Measurements from ENCODE around the gene VWA5B1.

VWA5B1 gene

DNA sequence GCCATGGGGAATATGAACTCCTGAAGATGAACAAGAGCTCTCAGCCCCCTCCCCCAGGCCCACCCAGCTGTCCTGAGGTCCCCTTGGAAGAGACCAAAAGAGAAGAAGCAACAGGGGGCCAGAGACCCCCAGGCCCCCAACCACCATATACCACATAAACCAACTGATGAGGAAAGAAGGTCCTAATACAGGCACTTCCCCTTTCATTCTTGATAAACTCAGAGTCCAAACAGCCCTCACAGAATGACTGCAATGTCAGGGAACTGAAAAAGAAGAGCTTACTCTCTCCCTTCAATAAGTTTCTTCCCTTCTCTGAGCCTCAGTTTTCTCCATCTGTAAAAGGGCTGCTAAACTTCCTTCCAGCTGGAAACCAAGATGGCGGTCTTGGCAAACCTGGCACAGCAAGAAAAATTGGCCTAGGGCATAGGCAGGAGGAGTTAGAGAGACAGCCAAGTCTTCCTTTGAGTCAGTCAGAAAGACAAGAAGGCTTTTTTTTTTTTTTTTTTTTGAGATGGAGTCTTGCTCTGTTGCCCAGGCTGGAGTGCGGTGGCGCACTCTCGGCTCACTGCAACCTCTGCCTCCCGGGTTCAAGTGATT lies 90.5 kb downstream of the VWA5B1 start:
- H3K4me3 ChIP-seq (ENCODE audit: low read depth, low read length) = no peak overlapping the region

GRCh38 chr1:20381961-20382360 lies 91.3 kb downstream of the VWA5B1 start:
- no peak overlapping the region for H3K4me3 ChIP-seq (ENCODE audit: low read depth, low read length)

- H3K4me3 ChIP-seq (ENCODE audit: low read depth, low read length) = no peak overlapping the region
Measured at GRCh38 chr1:20382711-20383110, 92.0 kb downstream of the VWA5B1 start.

GRCh38 chr1:20383631-20384030 lies 93.0 kb downstream of the VWA5B1 start:
- no peak overlapping the region for H3K4me3 ChIP-seq (ENCODE audit: low read depth, low read length)

DNA sequence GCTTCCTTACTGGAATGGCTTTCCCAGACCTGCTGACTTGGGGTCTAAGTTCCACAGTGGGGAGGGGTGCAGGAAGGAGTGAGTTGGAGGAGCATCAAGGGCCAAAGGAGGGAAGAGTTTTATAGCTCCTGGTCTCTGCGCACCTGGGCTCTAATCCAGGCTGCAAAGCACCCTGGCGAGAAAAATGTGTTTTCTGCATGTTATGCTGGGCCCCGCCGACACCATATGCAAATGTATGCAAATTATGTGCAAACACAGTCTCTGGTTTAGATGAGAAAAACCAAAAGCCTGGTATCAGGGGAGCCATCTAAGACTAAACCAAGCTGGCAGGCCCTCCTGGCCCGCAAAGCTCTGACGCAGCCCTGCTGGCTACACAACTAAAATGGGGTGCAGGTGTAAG lies 95.0 kb downstream of the VWA5B1 start:
- no peak overlapping the region for H3K4me3 ChIP-seq (ENCODE audit: low read depth, low read length)

- H3K4me3 ChIP-seq (ENCODE audit: low read depth, low read length) = no peak overlapping the region
Measured at GRCh38 chr1:20386323-20387081, 95.8 kb downstream of the VWA5B1 start.

- H3K4me3 ChIP-seq (ENCODE audit: low read depth, low read length) = no peak overlapping the region
Measured at GRCh38 chr1:20389571-20389970, 98.9 kb downstream of the VWA5B1 start.

DNA sequence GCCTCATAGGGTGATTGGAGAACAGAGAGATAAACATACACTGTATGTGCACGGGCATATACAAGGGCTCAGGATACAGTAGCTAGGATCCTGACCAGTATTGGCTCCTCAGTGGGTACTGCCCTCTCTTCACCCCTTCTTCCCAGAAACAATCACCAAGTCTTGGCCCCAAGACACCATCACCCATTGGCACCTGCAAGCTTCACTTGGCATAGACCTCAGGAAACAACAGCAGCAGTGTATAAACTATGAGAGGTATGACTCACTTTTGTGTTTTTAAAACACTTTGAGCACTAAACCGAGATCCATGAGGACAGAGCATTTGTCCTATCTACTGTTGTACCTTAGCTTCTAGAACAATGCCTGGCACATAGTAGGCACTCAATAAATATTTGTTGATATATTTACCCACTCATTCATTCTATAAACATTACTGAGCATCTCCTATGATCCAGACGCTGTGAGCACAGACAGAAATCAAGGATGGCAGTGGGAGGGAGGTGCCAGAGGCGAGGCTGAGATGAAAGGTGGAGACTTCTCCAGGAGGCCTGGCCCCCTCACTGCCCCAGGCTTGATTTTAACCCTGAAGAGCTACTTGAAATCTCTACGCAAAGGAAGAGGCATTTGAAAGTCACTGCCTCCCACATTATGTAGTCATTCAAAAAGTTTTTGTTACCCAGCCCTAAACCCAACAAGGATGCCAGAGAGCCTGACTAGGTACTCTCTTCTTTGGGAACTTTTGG lies 100.1 kb downstream of the VWA5B1 start:
- no peak overlapping the region for H3K4me3 ChIP-seq (ENCODE audit: low read depth, low read length)

DNA sequence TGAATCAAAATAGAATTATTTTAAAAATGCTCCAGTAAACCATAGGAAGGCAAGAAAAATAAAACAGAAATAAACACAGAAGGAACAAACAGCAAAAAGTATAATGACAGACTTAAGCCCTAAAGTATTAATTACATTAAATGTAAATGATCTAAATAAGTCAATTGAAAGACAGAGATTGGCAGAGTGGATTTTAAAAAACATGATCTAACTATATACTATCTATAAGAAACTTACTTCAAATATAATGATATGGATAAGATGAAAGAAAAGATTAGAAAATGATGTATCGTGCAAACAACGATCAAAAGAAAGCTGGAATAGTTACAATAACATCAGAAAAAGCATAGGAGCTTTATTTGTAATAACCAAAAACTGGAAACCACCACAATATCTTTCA lies 104.6 kb downstream of the VWA5B1 start:
- H3K4me3 ChIP-seq (ENCODE audit: low read depth, low read length) = no peak overlapping the region

- H3K4me3 ChIP-seq (ENCODE audit: low read depth, low read length) = no peak overlapping the region
Measured at GRCh38 chr1:20398744-20399143, 108.1 kb downstream of the VWA5B1 start.

- no peak overlapping the region for H3K4me3 ChIP-seq (ENCODE audit: low read depth, low read length)
Measured at GRCh38 chr1:20399196-20399595, 108.5 kb downstream of the VWA5B1 start.

DNA sequence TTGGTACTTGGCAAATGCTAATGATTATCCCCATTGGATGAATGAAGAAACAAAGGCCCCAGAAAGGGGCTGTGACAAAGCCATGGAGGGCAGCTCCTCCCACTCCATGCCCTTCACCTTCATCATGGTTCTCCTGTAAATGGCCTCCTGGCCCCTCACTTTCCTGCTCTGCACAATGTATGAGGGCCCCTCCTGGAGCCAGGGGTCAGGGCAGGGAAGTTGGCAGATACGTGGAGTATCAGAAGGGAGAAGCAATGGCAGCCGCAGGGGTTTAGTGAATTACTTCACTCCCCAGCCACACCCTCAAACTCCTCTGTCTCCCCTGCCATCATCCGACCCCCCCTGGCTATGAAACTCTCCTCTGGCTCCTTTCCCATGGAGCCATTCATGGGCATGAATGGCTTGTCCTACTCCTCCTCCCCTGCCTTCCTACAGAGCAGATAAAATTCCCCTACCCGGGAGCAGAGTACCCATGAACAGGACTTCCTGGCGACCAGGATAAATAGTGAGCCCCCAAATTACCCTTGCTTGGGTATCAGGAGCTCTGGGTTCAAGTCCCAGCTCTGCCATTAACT lies 109.0 kb downstream of the VWA5B1 start:
- no peak overlapping the region for H3K4me3 ChIP-seq (ENCODE audit: low read depth, low read length)

GRCh38 chr1:20400341-20401177 lies 109.9 kb downstream of the VWA5B1 start:
- H3K4me3 ChIP-seq (ENCODE audit: low read depth, low read length) = no peak overlapping the region

- no peak overlapping the region for H3K4me3 ChIP-seq (ENCODE audit: low read depth, low read length)
Measured at GRCh38 chr1:20401405-20402010, 110.8 kb downstream of the VWA5B1 start.

DNA sequence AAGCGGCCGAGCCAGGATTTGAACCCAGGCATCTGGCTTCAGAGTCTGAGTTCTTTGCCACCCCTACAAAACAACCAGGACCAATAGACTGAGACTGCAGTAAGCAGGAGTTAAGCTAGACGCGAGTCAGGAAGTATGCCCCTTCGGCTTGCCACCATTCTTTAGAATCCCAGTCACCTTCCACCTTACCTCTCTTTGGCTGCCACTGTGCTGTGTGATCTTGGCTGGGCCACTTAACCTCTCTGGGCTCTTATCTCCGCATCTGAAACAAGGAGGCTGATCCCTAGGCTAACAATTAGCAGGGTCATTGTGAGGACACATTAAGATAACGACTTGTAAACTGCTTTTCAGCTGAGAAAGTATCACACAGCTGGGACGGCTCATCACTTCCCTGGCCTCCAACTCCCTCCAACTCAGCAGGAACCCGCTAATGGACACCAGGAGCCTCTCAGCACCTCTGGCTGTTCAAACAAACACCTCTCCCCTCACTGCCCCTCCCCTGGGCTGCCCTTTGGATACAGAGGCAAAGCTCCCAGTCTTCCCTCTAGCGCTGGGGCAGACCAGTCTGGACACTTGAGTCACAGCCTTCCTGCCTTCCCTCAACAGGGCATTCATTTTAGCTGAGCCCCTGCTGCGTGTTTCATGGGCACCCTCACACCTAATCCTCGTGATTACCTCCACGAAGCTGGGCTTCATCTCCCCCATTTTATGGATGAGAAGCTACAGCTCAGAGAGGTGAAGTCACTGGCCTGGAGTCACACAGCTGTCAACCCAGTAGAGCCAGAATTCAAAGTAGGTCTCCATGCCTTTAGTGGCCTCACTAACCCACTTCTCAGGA lies 112.1 kb downstream of the VWA5B1 start:
- H3K4me3 ChIP-seq (ENCODE audit: low read depth, low read length) = no peak overlapping the region

- H3K4me3 ChIP-seq (ENCODE audit: low read depth, low read length) = no peak overlapping the region
Measured at GRCh38 chr1:20403423-20404145, 112.9 kb downstream of the VWA5B1 start.

DNA sequence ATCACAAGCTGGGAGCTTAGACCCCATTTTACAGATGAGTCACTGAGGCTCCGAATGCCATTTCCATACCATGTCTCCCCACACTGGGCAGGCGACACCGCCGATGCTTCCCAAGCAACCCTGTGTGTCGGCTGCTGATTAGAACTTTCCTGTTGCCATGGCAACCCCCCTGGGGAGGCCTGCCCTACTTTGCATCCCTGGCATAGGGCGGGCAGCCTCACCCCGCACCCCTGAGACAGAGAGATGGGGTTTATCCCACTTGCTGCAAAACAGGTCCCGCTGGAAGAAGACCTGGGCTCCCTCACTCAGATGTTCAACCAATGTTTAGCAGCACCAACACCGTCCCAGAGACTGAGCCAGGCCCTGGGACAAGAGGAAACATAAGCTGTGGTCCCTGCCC lies 113.8 kb downstream of the VWA5B1 start:
- H3K4me3 ChIP-seq (ENCODE audit: low read depth, low read length) = no peak overlapping the region

Data from iPS-11a (cell line).